ENCODE results near the gene PHF20. TPM values are rescaled to one million over a fixed set of nuclear protein-coding genes. Genes with fewer than 3 reads are reported as not detected.

PHF20 gene
- total and polyA plus RNA-seq, 2 of the 8 experiments (the other 6 are each of a cell fraction or from before 2014, with no cell fraction given), result 25.6 to 70.1 TPM

GRCh38 chr20:35947489-35947888 lies 175.7 kb downstream of the PHF20 start (continued):
- TF ChIP-seq BRCA1 (IDR thresholded peaks at IDR 0.05; ENCODE audit: low read depth, low read length) (no peak), NRF1 (IDR thresholded peaks at IDR 0.05; ENCODE audit: low read depth, low read length) (no peak), EP300 (IDR thresholded peaks at IDR 0.05; ENCODE audit: borderline replicate concordance in 1 of 2, low read depth in 2 of 2, low read length in 2 of 2) (no peak), GABPA (IDR thresholded peaks at IDR 0.05; ENCODE audit: borderline replicate concordance, insufficient read depth, low read length) (peak; percentile 40; the same call in 1 of the 2 replicates), RAD21 (IDR thresholded peaks at IDR 0.05 in 1 of 2, conservative IDR thresholded peaks at IDR 0.05 in 1 of 2; ENCODE audit: low read depth in 2 of 2, low read length in 2 of 2) (peak; percentile 63 to 73), POLR2AphosphoS5 (IDR thresholded peaks at IDR 0.05; ENCODE audit: low read depth, low read length) (no peak), ATF3 (IDR thresholded peaks at IDR 0.05; ENCODE audit: insufficient read depth, low read depth, low read length) (0 out of 2 replicates have a peak, but pooled peaks have one; percentile 15)
